Measurements from ENCODE around the gene FTCDNL1.

The FTCDNL1 gene

GRCh38 chr2:199841409-199841808 lies 9.6 kb downstream of the FTCDNL1 start:
- DNase-seq, result no peak

DNA sequence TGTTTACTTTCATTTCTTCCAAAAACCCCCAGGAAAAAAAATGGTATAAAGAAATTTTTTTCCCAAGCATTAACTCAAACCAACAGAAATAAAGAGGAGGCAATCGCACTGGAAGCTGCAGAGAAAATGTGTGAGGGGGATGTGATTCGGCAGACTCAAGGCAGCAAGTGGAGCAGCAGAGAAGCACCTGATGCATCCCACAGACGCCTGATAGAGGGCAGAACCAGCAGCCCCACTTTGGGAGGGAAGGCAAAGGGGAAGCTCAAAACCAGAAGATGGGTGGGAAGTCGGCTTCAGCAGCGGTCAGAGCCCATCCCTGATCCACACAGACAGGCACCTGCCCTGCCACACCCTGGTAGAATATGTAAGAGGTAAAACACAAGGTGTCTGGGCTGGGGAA lies 12.6 kb downstream of the FTCDNL1 start:
- DNase-seq, result no peak

DNA sequence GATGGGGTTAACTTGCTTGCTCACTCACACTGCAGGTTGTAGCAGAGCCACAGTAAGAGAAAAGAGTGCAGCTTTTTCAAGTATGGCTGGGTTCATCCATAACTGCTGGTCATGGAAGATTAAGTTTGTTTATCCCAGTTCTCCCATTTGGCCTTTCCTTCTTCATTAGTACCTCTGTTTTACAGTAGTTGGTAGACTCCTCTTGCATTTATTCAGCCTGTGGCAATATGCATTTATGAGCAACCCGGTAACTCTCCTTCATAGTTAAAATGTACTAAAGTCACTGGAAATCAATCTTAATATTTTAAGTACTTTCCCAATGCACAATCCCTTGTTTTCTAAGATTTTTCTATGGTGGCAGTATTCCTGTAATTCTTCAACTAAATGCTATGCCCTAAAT lies 14.0 kb downstream of the FTCDNL1 start:
- no peak for DNase-seq

DNA sequence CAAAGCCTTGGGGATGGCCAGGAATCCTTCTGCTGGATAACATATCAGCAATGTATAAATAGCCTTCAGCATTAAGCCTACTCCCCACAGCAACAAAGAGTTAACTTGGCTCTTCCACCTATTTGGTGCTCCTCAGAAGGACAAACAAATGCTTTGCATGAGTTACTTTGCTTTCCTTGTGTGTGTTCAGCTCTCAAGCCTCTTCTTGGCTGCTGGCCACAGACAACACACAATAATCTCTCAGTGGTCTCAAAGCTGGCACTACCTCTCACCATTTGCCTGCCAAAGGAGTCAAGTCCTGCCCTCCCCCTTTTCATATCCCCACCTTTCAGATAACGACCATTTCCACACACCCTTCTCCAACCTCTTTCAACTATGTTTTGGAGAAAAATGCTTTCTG lies 17.5 kb downstream of the FTCDNL1 start:
- DNase-seq, result peak; percentile 12 to 40

DNA sequence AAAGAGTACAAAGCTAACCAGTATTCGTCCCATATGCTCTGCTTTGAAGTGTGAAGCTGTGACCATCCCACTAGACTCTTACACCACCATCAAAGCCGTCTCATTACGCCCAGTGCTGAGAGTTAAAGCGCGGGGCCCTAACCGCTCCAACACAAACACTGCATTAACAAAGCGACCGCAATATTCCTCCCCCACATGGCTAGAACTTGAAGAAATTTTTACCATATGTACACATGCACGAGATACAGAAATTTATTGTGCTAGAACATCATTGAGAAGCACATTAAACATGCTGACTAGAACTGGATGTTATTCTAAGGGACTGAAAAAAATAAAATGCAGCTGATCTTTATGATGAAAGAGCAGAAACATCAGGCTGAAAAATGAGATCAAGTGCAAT lies 20.5 kb downstream of the FTCDNL1 start:
- DNase-seq, result no peak

- no peak for DNase-seq
These were observed 21.4 kb downstream of the FTCDNL1 start for GRCh38 chr2:199829628-199830027.

DNA sequence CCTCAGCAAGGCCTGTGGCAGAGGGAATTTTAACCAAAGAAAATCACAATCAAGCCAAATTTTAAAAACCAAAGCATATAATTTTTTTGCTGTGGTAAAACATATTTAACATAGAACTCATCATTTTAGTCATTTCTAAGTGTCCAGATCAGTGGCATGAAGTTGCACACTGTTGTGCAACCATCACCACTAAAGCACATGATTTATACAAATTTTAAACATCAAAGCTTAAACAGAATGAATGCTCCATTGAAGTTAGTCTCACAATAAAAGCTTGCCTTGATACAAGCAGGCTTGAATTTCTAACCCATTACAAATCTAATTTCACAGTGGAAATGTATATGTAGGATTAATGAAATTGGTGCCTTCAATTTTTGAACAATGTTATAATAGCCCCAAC lies 31.2 kb downstream of the FTCDNL1 start:
- no peak for DNase-seq

GRCh38 chr2:199818754-199819153 lies 32.2 kb downstream of the FTCDNL1 start:
- no peak for DNase-seq

GRCh38 chr2:199818026-199818425 lies 33.0 kb downstream of the FTCDNL1 start:
- DNase-seq, result peak; percentile 35 to 81

DNA sequence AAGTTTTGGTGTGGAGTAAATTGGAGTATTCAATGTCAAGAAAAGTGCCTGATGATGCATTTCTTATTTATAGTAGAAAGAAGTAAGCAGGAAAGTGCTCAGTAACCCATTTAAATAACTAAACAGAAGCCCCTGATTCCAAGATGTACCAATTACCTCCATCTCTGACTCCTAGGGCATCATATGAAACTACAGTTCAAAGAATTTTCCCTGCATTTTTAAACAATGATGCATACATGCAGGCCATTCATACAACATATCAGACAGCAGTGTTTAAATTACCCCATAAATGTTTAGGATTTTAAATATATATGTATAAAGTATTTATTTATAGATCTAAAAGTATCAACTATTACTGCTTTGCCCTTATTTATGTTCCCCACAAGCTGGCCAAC lies 36.2 kb downstream of the FTCDNL1 start:
- DNase-seq, result no peak

- no peak for DNase-seq
These were observed 36.7 kb downstream of the FTCDNL1 start for GRCh38 chr2:199814101-199814816.

GRCh38 chr2:199812493-199812892 lies 38.5 kb downstream of the FTCDNL1 start:
- no peak for DNase-seq

GRCh38 chr2:199811346-199811745 lies 39.6 kb downstream of the FTCDNL1 start:
- no peak for DNase-seq

- DNase-seq, result no peak
These were observed 40.4 kb downstream of the FTCDNL1 start for GRCh38 chr2:199810422-199811171.

DNA sequence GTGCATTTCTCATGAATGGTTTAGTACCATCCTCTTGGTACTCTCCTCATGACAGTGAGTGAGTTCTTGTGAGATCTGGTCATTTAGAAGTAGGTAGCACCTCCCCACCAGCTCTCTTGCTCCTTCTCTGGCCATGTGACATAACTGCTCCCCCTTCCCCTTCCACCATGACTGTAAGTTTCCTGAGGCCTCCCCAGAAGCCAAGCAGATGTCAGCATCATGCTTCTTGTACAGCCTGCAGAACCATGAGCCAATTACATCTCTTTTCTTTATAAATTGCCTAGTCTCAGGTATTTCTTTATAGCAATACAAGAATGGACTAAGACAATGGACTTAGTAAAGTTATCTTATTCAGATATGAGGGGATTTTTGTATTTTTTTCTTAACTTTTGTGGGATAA lies 43.0 kb downstream of the FTCDNL1 start:
- no peak for DNase-seq

- DNase-seq, result no peak
These were observed 44.8 kb downstream of the FTCDNL1 start for GRCh38 chr2:199806179-199806578.

DNA sequence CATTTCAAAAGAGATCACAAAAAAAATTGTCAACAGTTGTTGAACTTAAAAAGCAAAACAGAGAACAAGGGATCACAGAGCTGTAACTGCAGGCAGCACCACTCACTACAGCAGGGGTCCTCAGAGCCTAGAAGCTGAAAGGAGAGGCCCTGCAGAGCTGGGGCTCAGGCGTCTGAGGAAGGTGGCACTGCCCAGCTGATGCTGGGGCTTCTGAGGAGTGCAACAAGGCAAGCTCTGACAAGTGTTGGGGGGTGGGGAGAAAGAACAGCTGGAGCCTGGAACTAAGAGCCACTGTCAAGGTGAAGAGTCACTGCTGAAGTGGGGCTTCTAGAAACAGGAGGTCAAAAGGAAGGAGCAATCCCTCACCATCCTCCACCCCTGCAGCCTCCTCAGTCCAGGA lies 46.2 kb downstream of the FTCDNL1 start:
- no peak for DNase-seq

DNA sequence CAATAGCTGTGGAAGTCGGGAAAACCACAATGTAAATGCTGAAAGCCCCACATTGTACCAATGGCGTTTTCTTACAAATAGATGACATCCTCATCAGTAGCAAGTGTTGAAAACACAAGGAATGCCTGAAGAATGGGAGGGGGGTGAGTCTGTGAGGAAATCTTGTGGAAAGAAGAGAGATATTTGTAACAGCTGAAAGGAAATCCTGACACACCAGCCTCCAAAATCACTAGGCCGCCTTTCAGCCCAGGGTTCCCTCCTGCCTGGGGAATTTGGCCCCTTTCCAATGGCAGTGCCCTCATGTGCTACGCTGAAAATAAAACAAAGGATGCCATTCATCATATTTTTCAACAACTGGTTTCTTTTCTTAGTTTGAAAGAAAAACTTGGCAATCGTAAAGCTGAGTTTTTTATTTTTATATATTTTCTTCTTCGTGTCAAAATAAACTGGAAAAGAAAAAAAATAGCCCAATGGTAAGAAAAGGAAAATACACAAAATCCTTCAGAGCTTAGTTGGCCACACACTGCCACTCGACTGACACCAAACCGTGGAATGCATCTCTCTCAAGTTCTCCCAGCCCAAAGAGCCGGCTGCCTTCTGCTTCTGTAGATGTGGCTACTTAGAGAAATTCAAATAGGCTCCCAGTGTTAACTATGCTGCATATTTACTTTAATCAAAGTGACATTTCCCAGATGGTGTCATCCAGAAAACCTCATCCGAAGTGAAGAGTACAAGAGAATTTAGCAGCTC lies 52.0 kb downstream of the FTCDNL1 start:
- DNase-seq, result peak in 1 of 2 experiments; percentile 3

DNA sequence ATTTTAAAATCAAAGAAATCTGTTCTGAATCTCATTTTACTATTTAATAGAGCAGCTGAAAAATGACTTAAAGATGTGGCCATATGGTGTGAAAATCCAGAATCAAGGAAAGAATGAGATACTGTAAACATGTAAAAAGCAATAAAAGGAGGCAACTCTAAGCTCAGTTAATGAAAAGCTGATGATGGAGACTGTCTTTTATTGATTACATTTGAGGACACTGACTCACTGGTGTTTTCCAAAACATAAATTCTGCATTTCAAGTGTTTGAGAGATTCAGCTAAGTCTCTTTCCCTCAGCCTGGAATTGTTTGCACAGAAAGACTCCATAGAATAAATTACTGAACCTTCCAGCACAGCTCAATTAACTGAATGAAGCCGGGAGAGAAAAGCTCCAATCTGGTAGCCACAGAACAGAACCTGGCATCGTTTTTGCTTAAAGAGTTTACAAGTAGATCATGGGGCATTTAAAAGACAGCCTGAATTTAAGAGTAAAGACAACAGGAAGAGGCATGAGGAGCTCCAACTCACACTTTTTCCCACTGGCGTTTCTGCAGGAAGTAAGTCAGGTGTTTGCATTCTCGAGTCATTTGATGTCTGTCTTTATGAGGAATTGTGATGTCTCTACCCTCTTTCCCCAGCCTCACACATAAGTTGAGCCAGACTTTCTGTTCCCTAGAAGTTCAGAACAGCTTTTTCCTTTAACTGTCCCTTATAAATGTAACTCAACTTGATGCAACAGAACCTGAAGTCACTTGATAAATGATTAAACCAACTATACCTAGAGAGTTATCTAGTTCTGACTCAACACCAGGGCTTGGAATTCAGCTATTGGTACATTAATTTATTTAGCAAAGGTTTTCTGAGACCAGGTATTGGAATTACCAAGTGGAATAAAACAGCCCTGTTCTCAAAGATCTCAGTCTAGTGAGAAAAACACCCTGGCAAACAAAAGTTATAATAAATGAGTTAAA lies 53.3 kb downstream of the FTCDNL1 start:
- DNase-seq, result no peak

DNA sequence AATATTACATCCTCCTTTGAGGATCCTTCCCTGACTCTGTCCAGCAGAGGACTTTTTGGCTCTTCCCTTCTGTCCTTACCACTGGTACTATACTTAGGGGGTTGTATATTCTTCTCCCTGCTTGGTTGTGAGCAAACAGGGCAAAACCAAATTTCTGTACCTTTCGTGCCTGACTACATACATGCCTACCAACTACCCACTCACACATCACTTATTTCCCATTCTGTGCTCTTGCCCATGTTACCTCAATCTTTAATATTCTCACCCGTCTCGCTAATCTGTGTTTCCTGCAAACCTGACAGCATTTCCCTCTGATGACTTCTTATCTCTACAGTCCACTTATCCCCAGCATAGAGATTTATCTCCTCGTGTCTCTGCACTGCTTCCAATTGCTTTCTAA lies 58.6 kb downstream of the FTCDNL1 start:
- DNase-seq, result no peak

GRCh38 chr2:199791326-199791725 lies 59.7 kb downstream of the FTCDNL1 start:
- no peak for DNase-seq

DNA sequence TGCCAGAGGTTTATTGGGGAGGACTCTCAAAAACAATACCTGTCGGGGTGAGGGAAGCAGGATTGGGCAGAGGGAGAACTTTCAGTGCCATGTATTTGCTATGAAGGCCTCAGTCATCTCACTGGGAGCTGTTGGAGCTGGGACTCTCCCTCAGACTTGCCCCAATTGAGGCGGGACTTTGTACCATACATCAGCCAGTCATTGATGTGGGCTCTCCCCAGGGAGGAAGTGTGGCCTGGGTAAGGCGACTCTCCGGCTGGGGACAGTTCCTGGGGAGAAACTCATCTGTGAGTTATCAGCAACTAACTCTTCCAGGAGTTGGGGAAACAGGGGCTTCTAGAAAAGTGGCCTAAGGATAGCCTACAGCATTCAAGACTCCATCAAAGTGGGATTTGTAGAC lies 66.5 kb downstream of the FTCDNL1 start:
- no peak for DNase-seq

DNA sequence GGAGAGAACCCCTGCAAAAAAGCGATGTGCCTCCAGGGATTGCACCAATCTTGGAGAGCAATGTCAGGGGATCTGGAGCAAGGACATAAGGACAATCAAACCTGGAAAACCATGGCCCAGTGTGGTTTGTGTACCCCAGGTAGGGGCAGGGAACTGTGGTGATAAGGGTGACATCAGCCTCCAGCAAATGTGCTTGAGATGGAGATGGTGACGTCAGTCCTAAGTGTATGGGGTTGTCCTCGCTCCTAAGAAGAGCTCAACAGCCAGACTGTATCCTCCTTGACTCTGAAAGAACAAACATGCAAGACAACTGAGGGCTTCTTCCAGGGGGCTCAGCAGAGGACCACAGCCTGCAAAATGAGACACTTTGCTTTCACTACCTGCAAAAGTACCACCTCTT lies 71.4 kb downstream of the FTCDNL1 start:
- no peak for DNase-seq

Measured in NCI-H2081 (cell line).